Stomach (tissue), 9 donors: ENCODE results near the gene KANK4. TPM values are rescaled to one million over a fixed set of nuclear protein-coding genes. Genes with fewer than 3 reads are reported as not detected.

Experiments used
- DNase-seq, 2 donors: peaks; one replicate each; pipeline versions ENCODE4 v3.0.0 to v3.0.0-alpha.2; 2013 to 2019
- H3K27ac ChIP-seq, 5 donors: fragments of 200-600 bp in 4 of 5; sonication (generic) in 4 of 5; one replicate each; pipeline ENCODE4 v1.5.1; 2013 to 2019; ENCODE audit warnings: mild to moderate bottlenecking in 1 of 5, moderate library complexity in 1 of 5
- H3K27me3 ChIP-seq, 3 donors: fragments of 200-600 bp; sonication (generic); one replicate each; pipeline ENCODE4 v1.5.1; 2017 to 2019; ENCODE audit warnings: mixed run types in 1 of 3
- H3K36me3 ChIP-seq, 4 donors: fragments of 200-600 bp; sonication (generic); 1 replicate in 3 of 4; 2 replicates in 1 of 4; pipeline ENCODE4 v1.5.1; 2016 to 2019
- H3K4me1 ChIP-seq, 4 donors: fragments of 200-600 bp; sonication (generic); one replicate each; pipeline ENCODE4 v1.5.1; 2016 to 2019
- H3K4me3 ChIP-seq, 4 donors: fragments of 200-600 bp; sonication (generic) in 3 of 4; one replicate each; pipeline ENCODE4 v1.5.1; 2016 to 2019; ENCODE audit warnings: mild to moderate bottlenecking in 1 of 4
- H3K9me3 ChIP-seq, 4 donors: fragments of 200-600 bp; sonication (generic); one replicate each; pipeline ENCODE4 v1.5.1; 2016 to 2019
- CTCF ChIP-seq, 7 experiments: fragments of 450-650 bp in 4 of 7; fragments of 200-600 bp in 3 of 7; sonication (generic) in 3 of 7; IDR thresholded peaks; one replicate each; pipeline ENCODE4 v1.5.1; 2016 to 2019; ENCODE audit warnings: antibody characterized with exemption in 7 of 7, control low read depth in 2 of 7, mild to moderate bottlenecking in 1 of 7
- EP300 ChIP-seq: sonication (generic); formaldehyde crosslinking; IDR thresholded peaks from one replicate; pipeline ENCODE4 v1.6.1; 2017; ENCODE audit warnings: antibody characterized with exemption
- POLR2A ChIP-seq, 4 donors: fragments of 450-650 bp; IDR thresholded peaks; one replicate each; pipeline ENCODE4 v1.6.1; 2016; ENCODE audit warnings: antibody characterized with exemption in 4 of 4, control low read depth in 2 of 4, mild to moderate bottlenecking in 1 of 4, moderate library complexity in 1 of 4
- POLR2AphosphoS5 ChIP-seq, 3 donors: sonication (generic); formaldehyde crosslinking; IDR thresholded peaks; one replicate each; pipeline ENCODE4 v1.6.1; 2016; ENCODE audit warnings: antibody characterized with exemption in 3 of 3
- WGBS, 5 donors: extraction: QIAGEN DNeasy Blood & Tissue Kit in 3 of 5; methylation state at CpG; one replicate each; pipeline versions ENCODE4 v1.1.5 to v1.1.7; 2013 to 2018; 5-methylcytosine and 5-hydroxymethylcytosine counted together
- intact Hi-C: fragments of 100-400 bp; cut with DNase I; formaldehyde crosslinking; loops from one replicate; pipeline ENCODE4 v1.15.1; 2023; ENCODE audit warnings: low total_unique reads
- polyA plus RNA-seq, 3 donors: library from polyadenylated mRNA; stranded (reverse); fragments of 200-250 nt; gene quantifications; one replicate each; pipeline ENCODE4 v1.2.3, GENCODE V29; 2013
- total RNA-seq, 5 donors: library from RNA; depleted of rRNA; stranded (reverse); fragments of >200 nt; gene quantifications; one replicate each; pipeline versions ENCODE4 v1.1.0 to v1.2.3, GENCODE V29; 2014 to 2016
- donor health status: healthy with polysubstance abuse.
- donor health status: Bipolar disorder and iron deficiency.
- donor health status: healthy.

KANK4 gene
- total and polyA plus RNA-seq, 8 donors: 0.31 to 3.9 (median 2.0) TPM; not detected in 2

- H3K4me1 ChIP-seq: peaks cover 0 to 10% (median 4%) of the 10 kb centered on the region in 4 donors
- H3K9me3 ChIP-seq: no peaks in the 10 kb centered on the region
- no peak for TF ChIP-seq EP300
- no peak for TF ChIP-seq POLR2A (IDR thresholded peaks at IDR 0.05)
- no peak for TF ChIP-seq CTCF (IDR thresholded peaks at IDR 0.05)
- TF ChIP-seq POLR2AphosphoS5 (IDR thresholded peaks at IDR 0.05): no peak
- intact Hi-C loops: no loop called here
- H3K36me3 ChIP-seq: no peaks in the 10 kb centered on the region
- H3K27me3 ChIP-seq: no peaks in the 10 kb centered on the region
- H3K27ac ChIP-seq: no peak overlapping the region
- no peak for DNase-seq
- no peak overlapping the region for H3K4me3 ChIP-seq
- WGBS, 5 donors: 76 to 92% (median 84%) methylated on average over 5 to 7 of the region's 7 CpGs
These were observed 14.2 kb upstream of the KANK4 start for GRCh38 chr1:62333441-62333840.

DNA sequence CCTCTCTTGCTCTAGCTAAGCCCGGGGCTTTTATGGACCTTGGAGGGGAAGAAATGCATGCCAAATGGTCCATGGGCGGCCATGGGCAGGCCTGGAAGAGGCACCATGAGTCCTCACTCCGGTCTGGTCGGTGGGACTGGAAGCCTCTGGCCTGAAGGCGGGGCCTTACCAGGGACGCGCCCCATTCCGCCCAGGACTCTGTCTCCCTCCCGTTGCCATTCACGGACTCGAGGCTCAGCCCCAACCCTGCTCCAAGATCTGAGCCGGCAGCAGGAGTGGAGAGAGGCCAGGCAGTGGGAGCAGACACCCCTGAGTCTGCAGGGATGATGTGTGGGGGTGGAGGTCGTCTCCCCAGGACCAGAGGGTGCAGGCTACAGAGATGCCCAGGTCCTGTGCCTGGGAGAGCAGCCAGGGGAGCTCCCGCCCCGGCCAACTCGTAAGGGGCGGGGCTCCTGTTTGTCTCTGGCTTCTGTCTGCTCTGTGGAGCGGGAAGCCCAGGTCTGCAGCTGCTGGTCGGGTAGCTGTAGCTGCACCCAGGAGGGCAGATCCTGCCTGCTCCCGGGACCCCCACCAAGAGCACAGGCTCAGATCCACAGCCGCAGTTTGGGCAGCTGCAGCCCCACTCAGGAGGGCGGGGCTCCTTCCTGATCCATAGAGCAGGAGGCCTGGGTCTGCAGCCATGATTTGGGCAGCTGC lies 8.3 kb upstream of the KANK4 start:
- H3K9me3 ChIP-seq: no peaks in the 10 kb centered on the region
- H3K4me3 ChIP-seq: no peak overlapping the region
- H3K27ac ChIP-seq: no peak overlapping the region
- peaks cover 0 to 10% (median 0%) of the 10 kb centered on the region in 3 donors for H3K27me3 ChIP-seq
- peaks cover 0 to 9% (median 7%) of the 10 kb centered on the region in 4 donors for H3K4me1 ChIP-seq
- no peaks in the 10 kb centered on the region for H3K36me3 ChIP-seq
- WGBS, 5 donors: 48 to 65% (median 65%) methylated on average over 8 to 22 of the region's 22 CpGs
- intact Hi-C loops: no loop called here
- no peak for DNase-seq
- no peak for TF ChIP-seq CTCF (IDR thresholded peaks at IDR 0.05)
- no peak for TF ChIP-seq POLR2A (IDR thresholded peaks at IDR 0.05)
- TF ChIP-seq EP300: no peak

DNA sequence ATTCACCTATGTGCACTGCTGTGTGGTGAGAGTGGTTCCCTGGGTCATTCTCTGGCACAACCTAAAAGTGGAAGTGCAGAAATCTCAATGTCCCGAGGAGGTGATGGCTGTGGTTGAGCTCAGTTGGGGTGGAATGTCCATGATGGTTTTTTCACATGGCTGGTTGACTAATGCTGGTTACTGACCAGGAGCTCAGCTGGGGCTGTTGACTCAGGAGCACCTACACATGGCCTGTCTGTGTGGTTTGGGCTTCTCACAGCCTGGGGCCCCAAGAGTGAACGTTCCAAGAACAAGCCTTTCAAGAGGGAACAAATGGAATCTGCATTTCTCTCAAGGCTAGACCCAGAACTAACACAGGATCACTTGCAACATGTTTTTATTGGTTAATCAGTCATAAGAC lies 6.4 kb upstream of the KANK4 start:
- 83 to 94% (median 87%) methylated on average over 2 of the region's 2 CpGs for WGBS, 5 donors
- no peak for TF ChIP-seq POLR2A (IDR thresholded peaks at IDR 0.05)
- no peak for TF ChIP-seq CTCF (IDR thresholded peaks at IDR 0.05)
- TF ChIP-seq EP300: no peak
- TF ChIP-seq POLR2AphosphoS5 (IDR thresholded peaks at IDR 0.05): no peak
- Histone ChIP-seq H3K4me3 (no peak overlapping the region), H3K9me3 (no peaks in the 10 kb centered on the region), H3K36me3 (no peaks in the 10 kb centered on the region), H3K27ac (no peak overlapping the region), H3K27me3 (peaks cover 0 to 11% (median 0%) of the 10 kb centered on the region in 3 donors), H3K4me1 (peaks cover 0 to 9% (median 7%) of the 10 kb centered on the region in 4 donors)
- DNase-seq: no peak
- intact Hi-C loops: no loop called here

GRCh38 chr1:62325081-62325480 lies 5.8 kb upstream of the KANK4 start:
- no peak overlapping the region for H3K4me3 ChIP-seq
- TF ChIP-seq POLR2AphosphoS5 (IDR thresholded peaks at IDR 0.05) (no peak), EP300 (no peak), CTCF (IDR thresholded peaks at IDR 0.05) (no peak), POLR2A (IDR thresholded peaks at IDR 0.05) (no peak)

More at GRCh38 chr1:62325081-62325480, 5.8 kb upstream of the KANK4 start:
- H3K4me1 ChIP-seq: peaks cover 0 to 9% (median 7%) of the 10 kb centered on the region in 4 donors
- intact Hi-C loops: no loop called here
- H3K27me3 ChIP-seq: peaks cover 0 to 17% (median 0%) of the 10 kb centered on the region in 3 donors
- no peak overlapping the region for H3K27ac ChIP-seq
- no peak for DNase-seq
- 68 to 92% (median 81%) methylated on average over 5 of the region's 5 CpGs for WGBS, 5 donors
- H3K9me3 ChIP-seq: no peaks in the 10 kb centered on the region
- no peaks in the 10 kb centered on the region for H3K36me3 ChIP-seq
